Central memory CD8-positive, alpha-beta T cell (primary cell): ENCODE measurements around the gene KATNA1.

Experiments used
- ATAC-seq: fragments of 150-1000 bp; cut with Tn5 transposase; replicated peaks from 2 replicates; pipeline ENCODE4 v1.10.0; 2022; ENCODE audit warnings: mild to moderate bottlenecking, moderate FRiP score, moderate number of reproducible peaks; ENCODE audit not compliant: poor library complexity, severe bottlenecking; ENCODE audit errors: extremely low read depth
- DNase-seq, 2 donors: peaks; one replicate each; pipeline ENCODE4 v3.0.0; 2021; ENCODE audit warnings: low spot score in 2 of 2
- H3K27ac Mint-ChIP-seq: one replicate; pipeline ENCODE4 v1.8.0; 2022; ENCODE audit warnings: low read depth, mild to moderate bottlenecking, moderate library complexity, mixed read lengths
- H3K27me3 Mint-ChIP-seq: one replicate; pipeline ENCODE4 v1.8.0; 2022; ENCODE audit warnings: mixed read lengths
- H3K36me3 Mint-ChIP-seq: one replicate; pipeline ENCODE4 v1.8.0; 2022; ENCODE audit warnings: mild to moderate bottlenecking, moderate library complexity, mixed read lengths; ENCODE audit not compliant: insufficient read depth
- H3K4me1 Mint-ChIP-seq: one replicate; pipeline ENCODE4 v1.8.0; 2022; ENCODE audit warnings: mixed read lengths
- H3K4me3 Mint-ChIP-seq: one replicate; pipeline ENCODE4 v1.8.0; 2022; ENCODE audit warnings: mild to moderate bottlenecking, moderate library complexity, mixed read lengths
- H3K9me3 Mint-ChIP-seq: one replicate; pipeline ENCODE4 v1.8.0; 2022; ENCODE audit warnings: mixed read lengths

KATNA1 gene

GRCh38 chr6:149651056-149651455, 2.5 kb upstream of the KATNA1 start:
- H3K36me3 Mint-ChIP-seq, result peaks cover 6% of the 10 kb centered on the region
- H3K4me3 Mint-ChIP-seq, result no peak overlapping the region
- peaks cover 18% of the 10 kb centered on the region for H3K4me1 Mint-ChIP-seq
- H3K9me3 Mint-ChIP-seq, result no peaks in the 10 kb centered on the region
- no peaks in the 10 kb centered on the region for H3K27me3 Mint-ChIP-seq
- H3K27ac Mint-ChIP-seq, result peak overlapping the region; percentile 9
- ATAC-seq (no peak), DNase-seq (no peak)

DNA sequence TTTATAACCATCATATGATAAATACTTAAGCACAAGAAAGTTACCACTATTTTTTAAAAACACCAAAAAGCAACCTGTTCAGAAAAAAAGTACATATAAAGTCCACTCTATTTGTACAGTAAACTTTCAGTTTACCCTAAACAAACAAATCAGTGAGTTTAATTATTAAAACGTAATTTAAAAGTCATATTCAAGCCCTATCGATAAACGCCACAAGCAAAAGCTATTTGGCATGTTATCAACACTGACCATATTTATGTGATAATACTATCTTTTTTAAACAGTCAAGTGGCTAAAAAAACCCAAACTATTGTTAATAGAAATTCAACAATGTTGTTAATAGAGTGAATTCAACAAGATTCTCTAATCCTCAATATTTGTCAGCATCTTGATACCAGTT, 1.9 kb downstream of the KATNA1 start:
- Mint-ChIP-seq H3K4me1 (peaks cover 37% of the 10 kb centered on the region), H3K27ac (peak overlapping the region; percentile 49), H3K9me3 (no peaks in the 10 kb centered on the region), H3K27me3 (no peaks in the 10 kb centered on the region), H3K36me3 (peaks cover 6% of the 10 kb centered on the region), H3K4me3 (peak overlapping the region; percentile 90)
- DNase-seq (no peak), ATAC-seq (no peak)

GRCh38 chr6:149642829-149643580, 5.5 kb downstream of the KATNA1 start:
- Mint-ChIP-seq H3K4me3 (no peak overlapping the region), H3K9me3 (no peaks in the 10 kb centered on the region), H3K27me3 (no peaks in the 10 kb centered on the region), H3K4me1 (peaks cover 34% of the 10 kb centered on the region), H3K27ac (no peak overlapping the region), H3K36me3 (peaks cover 11% of the 10 kb centered on the region)
- ATAC-seq, result no peak
- DNase-seq, result no peak

- no peak for DNase-seq
- Mint-ChIP-seq H3K9me3 (no peaks in the 10 kb centered on the region), H3K36me3 (peaks cover 23% of the 10 kb centered on the region), H3K27ac (no peak overlapping the region), H3K4me1 (peaks cover 3% of the 10 kb centered on the region), H3K4me3 (no peak overlapping the region), H3K27me3 (no peaks in the 10 kb centered on the region)
- ATAC-seq, result no peak
Measured at GRCh38 chr6:149636124-149636523, 12.4 kb downstream of the KATNA1 start.

GRCh38 chr6:149634315-149634714, 14.2 kb downstream of the KATNA1 start:
- H3K36me3 Mint-ChIP-seq, result peaks cover 32% of the 10 kb centered on the region
- no peaks in the 10 kb centered on the region for H3K9me3 Mint-ChIP-seq
- peaks cover 5% of the 10 kb centered on the region for H3K4me1 Mint-ChIP-seq
- no peak overlapping the region for H3K27ac Mint-ChIP-seq
- no peak overlapping the region for H3K4me3 Mint-ChIP-seq
- no peaks in the 10 kb centered on the region for H3K27me3 Mint-ChIP-seq
- ATAC-seq (no peak), DNase-seq (no peak)

- peaks cover 9% of the 10 kb centered on the region for H3K4me1 Mint-ChIP-seq
- ATAC-seq (no peak), DNase-seq (no peak)
- no peak overlapping the region for H3K4me3 Mint-ChIP-seq
- H3K27ac Mint-ChIP-seq, result peak overlapping the region; percentile 69
- H3K36me3 Mint-ChIP-seq, result peaks cover 40% of the 10 kb centered on the region
- H3K9me3 Mint-ChIP-seq, result no peaks in the 10 kb centered on the region
- no peaks in the 10 kb centered on the region for H3K27me3 Mint-ChIP-seq
Measured at GRCh38 chr6:149628875-149629510, 19.5 kb downstream of the KATNA1 start.

DNA sequence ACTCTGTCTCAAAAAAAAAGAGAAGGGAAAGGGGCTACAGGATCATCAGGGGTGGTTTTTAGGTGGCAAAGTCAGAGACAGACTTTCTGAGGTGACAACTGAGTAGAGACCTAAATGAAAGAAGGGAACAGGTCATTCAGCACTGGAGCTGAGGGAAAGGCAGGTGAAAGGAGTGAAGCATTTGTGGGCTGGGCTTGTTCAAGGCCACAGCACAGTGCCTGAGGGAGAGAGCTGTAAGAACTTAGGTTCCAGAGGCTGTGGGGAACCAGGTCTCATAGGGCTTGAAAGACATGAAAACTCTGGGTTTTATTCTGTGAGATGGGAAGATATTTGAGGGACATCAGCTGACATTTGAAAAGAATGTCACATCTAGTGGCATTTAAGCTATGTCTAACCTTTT, 20.8 kb downstream of the KATNA1 start:
- peaks cover 43% of the 10 kb centered on the region for H3K36me3 Mint-ChIP-seq
- H3K4me1 Mint-ChIP-seq, result peaks cover 9% of the 10 kb centered on the region
- no peak for ATAC-seq
- H3K27ac Mint-ChIP-seq, result peak overlapping the region; percentile 61
- no peak for DNase-seq
- no peak overlapping the region for H3K4me3 Mint-ChIP-seq
- no peaks in the 10 kb centered on the region for H3K27me3 Mint-ChIP-seq
- H3K9me3 Mint-ChIP-seq, result no peaks in the 10 kb centered on the region

DNA sequence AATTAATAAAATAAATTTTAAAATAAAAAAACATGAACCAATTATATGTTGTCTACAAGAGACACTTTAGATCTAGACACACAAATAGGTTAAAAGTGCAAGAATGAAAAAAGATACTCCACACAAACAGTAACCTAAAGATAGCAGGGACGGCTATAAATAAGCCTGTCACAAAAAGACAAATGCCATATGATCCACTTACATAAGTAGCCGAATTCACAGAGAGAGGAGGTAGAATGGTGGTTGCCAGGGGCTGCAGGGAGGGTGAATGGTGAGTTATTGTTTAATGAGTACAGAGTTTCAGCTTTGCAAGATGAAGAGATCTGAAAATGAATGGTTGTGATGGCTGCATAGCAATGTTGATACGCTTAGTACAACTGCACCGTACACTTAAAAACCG, 32.7 kb downstream of the KATNA1 start:
- peaks cover 35% of the 10 kb centered on the region for H3K36me3 Mint-ChIP-seq
- H3K4me1 Mint-ChIP-seq, result peaks cover 12% of the 10 kb centered on the region
- ATAC-seq (no peak), DNase-seq (no peak)
- no peak overlapping the region for H3K4me3 Mint-ChIP-seq
- H3K9me3 Mint-ChIP-seq, result no peaks in the 10 kb centered on the region
- H3K27ac Mint-ChIP-seq, result no peak overlapping the region
- H3K27me3 Mint-ChIP-seq, result no peaks in the 10 kb centered on the region

- Mint-ChIP-seq H3K36me3 (peaks cover 27% of the 10 kb centered on the region), H3K9me3 (no peaks in the 10 kb centered on the region), H3K4me3 (no peak overlapping the region), H3K27ac (no peak overlapping the region), H3K4me1 (peaks cover 17% of the 10 kb centered on the region), H3K27me3 (no peaks in the 10 kb centered on the region)
- no peak for DNase-seq
- no peak for ATAC-seq
Measured at GRCh38 chr6:149614337-149614736, 34.2 kb downstream of the KATNA1 start.

- H3K4me1 Mint-ChIP-seq, result peaks cover 13% of the 10 kb centered on the region
- H3K27ac Mint-ChIP-seq, result peak overlapping the region; percentile 85
- no peaks in the 10 kb centered on the region for H3K27me3 Mint-ChIP-seq
- DNase-seq (no peak), ATAC-seq (no peak)
- no peak overlapping the region for H3K4me3 Mint-ChIP-seq
- no peaks in the 10 kb centered on the region for H3K9me3 Mint-ChIP-seq
- peaks cover 19% of the 10 kb centered on the region for H3K36me3 Mint-ChIP-seq
Measured at GRCh38 chr6:149608381-149608982, 40.0 kb downstream of the KATNA1 start.

DNA sequence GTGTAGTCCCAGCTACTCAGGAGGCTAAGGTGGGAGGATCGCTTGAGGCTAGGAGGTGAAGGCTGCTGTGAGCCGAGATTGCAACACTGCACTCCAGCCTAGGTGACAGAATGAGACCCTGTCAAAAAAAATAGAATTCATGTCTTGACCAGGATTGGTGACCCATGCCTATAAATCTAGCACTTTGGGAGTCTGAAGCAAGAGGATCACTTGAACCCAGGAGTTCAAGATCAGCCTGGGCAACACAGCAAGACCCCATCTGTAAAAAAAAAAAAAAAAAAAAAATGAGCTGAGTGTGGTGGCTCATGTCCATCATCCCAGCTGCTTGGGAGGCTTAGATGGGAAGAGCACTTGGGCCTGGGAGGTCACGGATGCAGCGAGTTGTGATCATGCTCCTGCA, 48.0 kb downstream of the KATNA1 start:
- no peaks in the 10 kb centered on the region for H3K4me1 Mint-ChIP-seq
- DNase-seq, result no peak

DNA sequence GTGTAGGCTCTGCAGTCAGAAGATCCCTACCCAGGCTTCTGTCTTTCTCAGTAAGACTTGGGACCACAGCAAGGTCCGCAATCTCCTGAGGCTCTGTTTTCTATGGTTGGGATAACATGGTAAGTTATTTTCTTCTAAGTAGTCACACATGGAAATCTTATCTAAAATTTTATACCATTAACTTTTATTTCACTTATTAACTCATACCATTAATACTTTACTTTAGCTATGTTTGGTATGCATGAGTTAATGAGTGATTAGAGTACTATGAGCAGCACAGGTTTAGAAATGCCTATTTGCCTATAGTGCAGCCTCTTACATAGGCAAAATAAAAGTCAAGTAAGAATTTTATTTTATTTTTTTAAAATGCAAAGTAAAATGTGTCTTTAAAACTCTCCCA, 55.1 kb downstream of the KATNA1 start:
- ATAC-seq, result no peak
- Mint-ChIP-seq H3K4me1 (no peaks in the 10 kb centered on the region), H3K27me3 (no peaks in the 10 kb centered on the region), H3K4me3 (no peak overlapping the region), H3K36me3 (peaks cover 45% of the 10 kb centered on the region), H3K27ac (no peak overlapping the region), H3K9me3 (no peaks in the 10 kb centered on the region)
- DNase-seq, result no peak

More for the DNA sequence above, 48.0 kb downstream of the KATNA1 start:
- Mint-ChIP-seq H3K27me3 (no peaks in the 10 kb centered on the region), H3K27ac (no peak overlapping the region), H3K9me3 (no peaks in the 10 kb centered on the region), H3K36me3 (peaks cover 37% of the 10 kb centered on the region), H3K4me3 (no peak overlapping the region)
- ATAC-seq, result no peak

- DNase-seq, result no peak
- no peak overlapping the region for H3K27ac Mint-ChIP-seq
- no peak for ATAC-seq
- H3K4me1 Mint-ChIP-seq, result no peaks in the 10 kb centered on the region
- no peaks in the 10 kb centered on the region for H3K9me3 Mint-ChIP-seq
- H3K36me3 Mint-ChIP-seq, result peaks cover 43% of the 10 kb centered on the region
- H3K4me3 Mint-ChIP-seq, result no peak overlapping the region
- H3K27me3 Mint-ChIP-seq, result no peaks in the 10 kb centered on the region
Measured at GRCh38 chr6:149592983-149593382, 55.5 kb downstream of the KATNA1 start.
